B cell (primary cell): ENCODE results near the gene CEP43.

Experiments
- CTCF ChIP-seq: fragments of 200-600 bp; IDR thresholded peaks from one replicate; pipeline ENCODE4 v1.8.0; 2022; ENCODE audit warnings: antibody characterized with exemption, mild to moderate bottlenecking
- EZH2 ChIP-seq: IDR thresholded peaks from 2 replicates; pipeline ENCODE4 v1.6.1; 2012; ENCODE audit warnings: borderline replicate concordance, low read depth, mild to moderate bottlenecking, moderate library complexity, low read length; ENCODE audit not compliant: insufficient read depth, poor library complexity, severe bottlenecking

GRCh38 chr6:166977621-166978525, 21.3 kb upstream of the CEP43 start:
- TF ChIP-seq CTCF (no peak), EZH2 (no peak)
